Tibial artery (tissue), 4 donors: ENCODE results near the gene MYBPC3.
A peak's percentile ranks its signal among the peaks of the same experiment; 100 is the strongest.

Source experiments
- DNase-seq, 2 donors: peaks; one replicate each; pipeline ENCODE4 v3.0.0-alpha.2; 2019
- H3K27ac ChIP-seq, 2 donors: fragments of 200-600 bp; sonication (generic) in 1 of 2; 1 replicate in 1 of 2; 2 replicates in 1 of 2; pipeline ENCODE4 v1.5.1; 2018 to 2019; ENCODE audit warnings: mild to moderate bottlenecking in 1 of 2
- H3K27me3 ChIP-seq, 2 donors: fragments of 200-600 bp; sonication (generic) in 1 of 2; one replicate each; pipeline versions ENCODE4 v1.5.1 to v1.6.0; 2016 to 2019
- H3K36me3 ChIP-seq, 3 donors: fragments of 200-600 bp; sonication (generic) in 2 of 3; one replicate each; pipeline ENCODE4 v1.5.1; 2016 to 2019; ENCODE audit warnings: mild to moderate bottlenecking in 2 of 3
- H3K4me1 ChIP-seq, 4 donors: fragments of 200-600 bp; sonication (generic) in 2 of 4; 1 replicate in 3 of 4; 2 replicates in 1 of 4; pipeline ENCODE4 v1.5.1; 2016 to 2019
- H3K4me3 ChIP-seq, 2 donors: fragments of 200-600 bp; sonication (generic) in 1 of 2; 1 replicate in 1 of 2; 2 replicates in 1 of 2; pipeline ENCODE4 v1.5.1; 2018 to 2019; ENCODE audit warnings: mild to moderate bottlenecking in 2 of 2
- H3K9me3 ChIP-seq, 3 donors: fragments of 200-600 bp; sonication (generic) in 1 of 3; one replicate each; pipeline ENCODE4 v1.5.1; 2016 to 2019
- intact Hi-C: fragments of 100-400 bp; cut with DNase I; formaldehyde crosslinking; loops from one replicate; pipeline ENCODE4 v1.15.0; 2023; ENCODE audit warnings: low total_unique reads
- TF ChIP-seq, protein P1 (sequence below), 2 experiments: fragments of 200-600 bp in 1 of 2; fragments of 450-650 bp in 1 of 2; IDR thresholded peaks; one replicate each; pipeline ENCODE4 v1.5.1; 2017 to 2019; ENCODE audit warnings: antibody characterized with exemption in 2 of 2, mild to moderate bottlenecking in 1 of 2, moderate library complexity in 1 of 2

The MYBPC3 gene

DNA sequence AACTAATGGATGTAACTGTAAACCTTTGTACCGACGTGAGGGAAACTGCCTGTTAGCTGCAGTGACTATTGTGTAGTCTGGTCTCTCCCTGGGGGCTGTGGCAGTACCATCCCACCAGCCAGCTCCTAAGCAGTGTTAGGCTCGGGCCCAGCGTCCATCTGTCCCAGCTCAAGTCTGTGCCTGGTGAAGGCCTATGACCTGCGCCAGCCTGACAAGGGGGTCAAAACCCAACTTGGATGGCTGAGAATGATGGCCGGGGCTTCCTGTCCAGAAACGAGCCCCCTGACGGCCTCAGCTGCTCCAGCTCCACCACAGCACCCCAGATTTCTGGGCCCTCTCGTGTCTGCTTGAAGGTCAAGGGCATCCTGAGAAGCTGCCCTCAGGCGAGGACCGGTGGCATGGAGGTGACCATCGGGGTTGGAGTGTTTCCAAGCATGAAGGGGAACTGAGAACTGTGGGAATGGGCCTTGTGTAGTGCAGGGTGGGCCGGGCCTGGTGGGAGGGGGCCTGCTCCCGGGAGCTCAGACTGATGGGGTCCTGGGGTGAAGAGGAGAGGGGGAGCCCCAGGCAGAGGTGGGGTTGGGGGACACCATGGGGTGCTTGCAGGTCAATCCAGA, 40.2 kb upstream of the MYBPC3 start:
- no peak overlapping the region for H3K27ac ChIP-seq
- H3K9me3 ChIP-seq, result no peaks in the 10 kb centered on the region
- TF ChIP-seq, protein P1, sequence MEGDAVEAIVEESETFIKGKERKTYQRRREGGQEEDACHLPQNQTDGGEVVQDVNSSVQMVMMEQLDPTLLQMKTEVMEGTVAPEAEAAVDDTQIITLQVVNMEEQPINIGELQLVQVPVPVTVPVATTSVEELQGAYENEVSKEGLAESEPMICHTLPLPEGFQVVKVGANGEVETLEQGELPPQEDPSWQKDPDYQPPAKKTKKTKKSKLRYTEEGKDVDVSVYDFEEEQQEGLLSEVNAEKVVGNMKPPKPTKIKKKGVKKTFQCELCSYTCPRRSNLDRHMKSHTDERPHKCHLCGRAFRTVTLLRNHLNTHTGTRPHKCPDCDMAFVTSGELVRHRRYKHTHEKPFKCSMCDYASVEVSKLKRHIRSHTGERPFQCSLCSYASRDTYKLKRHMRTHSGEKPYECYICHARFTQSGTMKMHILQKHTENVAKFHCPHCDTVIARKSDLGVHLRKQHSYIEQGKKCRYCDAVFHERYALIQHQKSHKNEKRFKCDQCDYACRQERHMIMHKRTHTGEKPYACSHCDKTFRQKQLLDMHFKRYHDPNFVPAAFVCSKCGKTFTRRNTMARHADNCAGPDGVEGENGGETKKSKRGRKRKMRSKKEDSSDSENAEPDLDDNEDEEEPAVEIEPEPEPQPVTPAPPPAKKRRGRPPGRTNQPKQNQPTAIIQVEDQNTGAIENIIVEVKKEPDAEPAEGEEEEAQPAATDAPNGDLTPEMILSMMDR (IDR thresholded peaks at IDR 0.05), result no peak
- no peak overlapping the region for H3K4me3 ChIP-seq
- no peaks in the 10 kb centered on the region for H3K36me3 ChIP-seq
- no peaks in the 10 kb centered on the region for H3K4me1 ChIP-seq
- intact Hi-C loops, result no loop called here
- H3K27me3 ChIP-seq, result no peaks in the 10 kb centered on the region
- peak in 1 of 2 donors; percentile 32 for DNase-seq

DNA sequence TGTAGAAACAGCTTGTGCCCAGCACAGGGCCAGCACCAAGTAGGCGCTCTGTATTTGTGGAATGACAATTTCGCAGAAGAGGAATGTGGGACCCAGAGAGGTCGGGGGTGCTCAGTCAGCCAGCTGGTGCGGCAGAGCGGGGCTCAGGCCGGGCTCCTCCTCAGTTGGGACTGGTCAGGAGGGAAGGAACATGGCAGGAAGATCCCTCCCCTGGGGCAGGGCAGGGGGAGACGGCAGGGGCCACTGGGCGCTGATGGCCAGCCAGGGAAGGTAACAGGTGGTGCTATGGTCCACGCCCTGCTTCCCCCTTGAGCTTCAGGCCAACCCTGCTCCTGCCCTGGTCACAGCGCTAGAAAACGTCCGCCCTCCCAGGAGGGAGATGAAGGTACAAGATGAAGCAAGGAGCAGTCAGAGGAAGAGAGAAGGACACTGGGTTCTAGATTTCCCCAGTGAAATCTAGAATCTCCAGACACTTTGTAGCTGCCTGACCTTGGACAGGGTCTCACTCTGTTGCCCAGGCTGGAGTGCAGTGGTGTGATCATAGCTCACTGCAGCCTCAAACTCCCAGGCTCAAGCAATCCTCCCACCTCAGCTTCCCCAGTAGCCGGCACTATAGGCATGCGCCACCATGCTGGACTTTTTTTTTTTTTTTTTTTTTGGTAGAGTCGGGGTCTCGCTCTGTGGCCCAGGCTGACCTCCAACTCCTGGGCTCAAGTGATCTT, 39.4 kb upstream of the MYBPC3 start:
- TF ChIP-seq, protein P1 (IDR thresholded peaks at IDR 0.05), result no peak

DNA sequence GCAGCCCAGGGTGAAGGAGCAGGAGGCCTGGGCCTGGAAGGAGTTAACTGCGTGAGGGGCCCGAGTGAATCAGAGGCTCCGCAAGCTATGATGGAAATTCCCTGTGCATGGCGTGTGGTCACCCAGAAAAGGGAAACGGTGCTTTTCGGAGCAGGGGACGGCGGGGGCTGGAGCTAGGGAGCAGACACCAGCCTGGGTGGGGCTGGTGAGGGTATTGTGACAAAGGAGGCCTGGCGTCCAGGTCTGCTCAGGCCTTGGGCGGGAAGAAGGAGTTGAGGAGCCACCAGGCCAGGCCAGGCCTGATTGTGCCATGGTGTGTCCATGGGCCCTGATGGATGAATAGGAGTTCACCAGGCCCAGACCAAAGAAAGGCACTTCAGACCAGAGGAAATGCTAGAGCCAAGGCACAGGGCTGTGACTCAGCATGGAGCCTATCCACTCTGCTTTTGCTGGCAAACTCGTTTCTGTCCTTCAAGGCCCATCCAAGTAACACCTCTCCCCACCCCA, 38.6 kb upstream of the MYBPC3 start:
- DNase-seq, result no peak

More for the DNA sequence above, 39.4 kb upstream of the MYBPC3 start:
- Histone ChIP-seq H3K27ac (no peak overlapping the region), H3K9me3 (no peaks in the 10 kb centered on the region), H3K4me1 (no peaks in the 10 kb centered on the region), H3K36me3 (no peaks in the 10 kb centered on the region), H3K27me3 (no peaks in the 10 kb centered on the region), H3K4me3 (no peak overlapping the region)
- DNase-seq, result peak in 1 of 2 donors; percentile 11
- intact Hi-C loops, result no loop called here

DNA sequence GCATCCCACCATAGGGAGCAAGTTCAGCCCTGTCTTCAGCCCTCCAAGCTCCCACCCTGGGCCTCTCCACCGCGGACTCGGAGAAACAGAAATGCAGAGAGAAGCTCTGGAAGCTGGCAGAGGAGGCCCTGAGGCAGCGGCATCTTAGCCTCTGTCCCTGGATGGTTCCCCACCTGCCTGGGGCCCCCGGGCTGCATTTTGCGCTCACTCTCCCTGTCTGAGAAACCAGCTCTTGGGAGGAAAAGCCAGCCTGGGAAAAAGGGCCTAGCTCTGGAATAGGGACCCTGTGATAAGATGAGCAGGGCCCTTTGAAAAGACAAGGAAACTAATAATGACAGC, 37.9 kb upstream of the MYBPC3 start:
- H3K27ac ChIP-seq, result no peak overlapping the region
- no peaks in the 10 kb centered on the region for H3K4me1 ChIP-seq
- no peaks in the 10 kb centered on the region for H3K36me3 ChIP-seq
- TF ChIP-seq, protein P1 (IDR thresholded peaks at IDR 0.05), result no peak
- no peak for DNase-seq
- intact Hi-C loops, result no loop called here
- no peaks in the 10 kb centered on the region for H3K9me3 ChIP-seq
- no peaks in the 10 kb centered on the region for H3K27me3 ChIP-seq
- no peak overlapping the region for H3K4me3 ChIP-seq

More for the DNA sequence above, 38.6 kb upstream of the MYBPC3 start:
- Histone ChIP-seq H3K27ac (no peak overlapping the region), H3K4me3 (no peak overlapping the region), H3K27me3 (no peaks in the 10 kb centered on the region), H3K9me3 (no peaks in the 10 kb centered on the region), H3K36me3 (no peaks in the 10 kb centered on the region), H3K4me1 (no peaks in the 10 kb centered on the region)
- intact Hi-C loops, result no loop called here
- TF ChIP-seq, protein P1 (IDR thresholded peaks at IDR 0.05), result no peak

DNA sequence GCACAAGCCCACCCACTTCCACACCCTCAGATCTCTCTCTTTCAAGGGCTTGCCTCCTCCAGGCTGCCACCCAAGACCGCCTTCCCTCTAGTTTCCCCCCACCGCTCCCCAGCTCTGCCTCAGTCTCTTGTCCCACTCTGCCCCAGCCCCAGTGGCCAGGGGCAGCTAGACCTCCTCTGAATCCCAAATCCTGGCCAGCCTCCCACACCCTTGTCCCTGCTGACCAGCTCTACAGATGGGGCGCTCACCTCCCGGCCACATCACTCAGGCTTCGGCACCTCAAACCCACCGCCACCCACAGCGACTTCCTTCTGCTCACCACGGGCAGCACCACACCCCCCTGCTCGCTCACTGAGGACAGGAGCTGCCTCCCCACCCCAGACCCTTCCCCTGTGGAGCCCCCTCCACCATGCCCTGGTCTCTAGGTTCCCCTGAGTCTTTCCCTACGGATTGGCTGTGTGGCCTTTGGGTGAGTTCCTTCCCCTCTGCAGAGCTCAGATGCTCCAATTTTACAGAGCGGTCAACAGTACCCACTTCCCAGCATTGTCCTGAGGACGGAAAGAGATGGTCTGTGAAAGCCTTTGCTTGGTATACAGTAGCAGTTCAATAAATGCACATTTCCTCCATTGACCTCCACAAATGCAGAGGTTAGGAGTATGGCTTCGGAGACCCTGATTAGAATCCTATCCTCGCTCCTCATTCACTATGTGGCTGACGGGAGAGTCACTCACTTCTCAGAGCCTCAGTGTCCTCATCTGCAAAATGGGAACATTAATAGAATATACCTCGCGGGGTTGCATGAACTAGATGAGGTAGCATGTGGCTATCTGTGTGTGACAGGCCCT, 37.3 kb upstream of the MYBPC3 start:
- H3K36me3 ChIP-seq, result no peaks in the 10 kb centered on the region
- H3K4me3 ChIP-seq, result no peak overlapping the region
- no peaks in the 10 kb centered on the region for H3K4me1 ChIP-seq
- no peaks in the 10 kb centered on the region for H3K27me3 ChIP-seq
- intact Hi-C loops, result no loop called here
- H3K27ac ChIP-seq, result no peak overlapping the region
- no peaks in the 10 kb centered on the region for H3K9me3 ChIP-seq
- TF ChIP-seq, protein P1 (IDR thresholded peaks at IDR 0.05), result no peak
- no peak for DNase-seq
